B cell (primary cell): ENCODE measurements around the gene RIT2. TPM values are rescaled to one million over a fixed set of nuclear protein-coding genes. Genes with fewer than 3 reads are reported as not detected.

Experiments used
- ATAC-seq: fragments of 200-7000 bp; cut with Tn5 transposase; one replicate; pipeline ENCODE4 v1.10.0; 2021; ENCODE audit warnings: low read depth, mild to moderate bottlenecking, moderate number of reproducible peaks, moderate library complexity
- CTCF ChIA-PET: fragments of 350-600 bp; sonication (Branson Sonifier 250); formaldehyde crosslinking; loops from one replicate; lab custom pipeline; 2021; ENCODE audit warnings: antibody characterized with exemption, inconsistent platforms; lab: Charles Lee
- POLR2A ChIA-PET: fragments of 350-600 bp; sonication (Branson Sonifier 250); formaldehyde crosslinking; loops from one replicate; lab custom pipeline; 2021; ENCODE audit warnings: antibody characterized with exemption; lab: Charles Lee
- DNase-seq: peaks from one replicate; pipeline ENCODE4 v3.0.0; 2013
- H2AFZ ChIP-seq: 2 replicates; pipeline ENCODE4 v1.6.1; 2012; ENCODE audit warnings: mild to moderate bottlenecking, low read depth, low read length; ENCODE audit not compliant: insufficient read depth, poor library complexity, severe bottlenecking
- H3K27ac ChIP-seq, 2 donors: 1 replicate in 1 of 2; 2 replicates in 1 of 2; pipeline ENCODE4 v1.5.1; 2012 to 2013; ENCODE audit warnings: low read length in 2 of 2, mild to moderate bottlenecking in 2 of 2, moderate library complexity in 1 of 2
- H3K27me3 ChIP-seq, 4 experiments: fragments of 200-600 bp in 1 of 4; sonication (generic) in 1 of 4; replicated peaks in 1 of 4; 1 replicate in 2 of 4; 2 replicates in 2 of 4; pipeline versions ENCODE4 v1.6.1 to v1.7.0; 2013 to 2016; ENCODE audit warnings: low read length in 3 of 4, mild to moderate bottlenecking in 2 of 4, mixed read lengths in 1 of 4, moderate library complexity in 1 of 4; ENCODE audit not compliant: insufficient read depth in 4 of 4, control insufficient read depth in 3 of 4; ENCODE audit errors: control extremely low read depth in 1 of 4
- H3K36me3 ChIP-seq, 2 experiments: replicated peaks in 1 of 2; 1 replicate in 1 of 2; 2 replicates in 1 of 2; pipeline versions ENCODE4 v1.6.1 to v1.7.1; 2013; ENCODE audit warnings: low read length in 1 of 2; ENCODE audit not compliant: insufficient read depth in 2 of 2, control insufficient read depth in 1 of 2; ENCODE audit errors: control extremely low read depth in 1 of 2, extremely low read depth in 1 of 2
- H3K4me1 ChIP-seq, 2 donors: fragments of 200-600 bp in 1 of 2; sonication (generic) in 1 of 2; 1 replicate in 1 of 2; 2 replicates in 1 of 2; pipeline versions ENCODE4 v1.5.1 to v1.6.1; 2013 to 2017; ENCODE audit warnings: low read length in 2 of 2; ENCODE audit not compliant: control insufficient read depth in 2 of 2, insufficient read depth in 2 of 2
- H3K4me2 ChIP-seq: replicated peaks from 2 replicates; pipeline ENCODE3; 2012; ENCODE audit warnings: mild to moderate bottlenecking, low read depth, low read length; ENCODE audit not compliant: poor library complexity, severe bottlenecking
- H3K4me3 ChIP-seq, 5 experiments: fragments of 200-600 bp in 1 of 5; sonication (generic) in 1 of 5; 1 replicate in 3 of 5; 2 replicates in 2 of 5; pipeline versions ENCODE4 v1.5.1 to v1.7.0; 2011 to 2016; ENCODE audit warnings: low read length in 4 of 5, mild to moderate bottlenecking in 4 of 5, low read depth in 2 of 5, control low read depth in 1 of 5, moderate library complexity in 1 of 5; ENCODE audit not compliant: insufficient read depth in 1 of 5; ENCODE audit errors: control extremely low read depth in 1 of 5, extremely low read depth in 1 of 5
- H3K79me2 ChIP-seq: fragments of 200-600 bp; sonication (generic); one replicate; pipeline ENCODE4 v1.6.0; 2016; ENCODE audit warnings: low read length; ENCODE audit not compliant: control insufficient read depth, insufficient read depth
- H3K9ac ChIP-seq: fragments of 200-600 bp; sonication (generic); 2 replicates; pipeline ENCODE4 v1.6.1; 2017; ENCODE audit warnings: mild to moderate bottlenecking, low read length, moderate library complexity
- H3K9me3 ChIP-seq, 3 donors: one replicate each; pipeline versions ENCODE4 v1.6.1 to v1.7.1; 2013; ENCODE audit warnings: low read length in 2 of 3; ENCODE audit not compliant: control insufficient read depth in 2 of 3, insufficient read depth in 1 of 3; ENCODE audit errors: control extremely low read depth in 1 of 3
- H4K20me1 ChIP-seq: 2 replicates; pipeline ENCODE4 v1.6.0; 2012; ENCODE audit warnings: mild to moderate bottlenecking, low read length; ENCODE audit not compliant: insufficient read depth, control insufficient read depth, poor library complexity, severe bottlenecking
- H3K27ac Mint-ChIP-seq: one replicate; pipeline ENCODE4 v1.8.0; 2021; ENCODE audit warnings: mixed read lengths
- H3K27me3 Mint-ChIP-seq: one replicate; pipeline ENCODE4 v1.8.0; 2021; ENCODE audit warnings: mixed read lengths
- H3K4me1 Mint-ChIP-seq: one replicate; pipeline ENCODE4 v1.8.0; 2021; ENCODE audit warnings: mixed read lengths
- H3K4me3 Mint-ChIP-seq: one replicate; pipeline ENCODE4 v1.8.0; 2021; ENCODE audit warnings: mixed read lengths
- H3K9me3 Mint-ChIP-seq: one replicate; pipeline ENCODE4 v1.8.0; 2022; ENCODE audit warnings: mixed read lengths; ENCODE audit not compliant: insufficient read depth
- CTCF ChIP-seq: fragments of 200-600 bp; IDR thresholded peaks from one replicate; pipeline ENCODE4 v1.8.0; 2022; ENCODE audit warnings: antibody characterized with exemption, mild to moderate bottlenecking
- EZH2 ChIP-seq: IDR thresholded peaks from 2 replicates; pipeline ENCODE4 v1.6.1; 2012; ENCODE audit warnings: borderline replicate concordance, low read depth, mild to moderate bottlenecking, moderate library complexity, low read length; ENCODE audit not compliant: insufficient read depth, poor library complexity, severe bottlenecking
- WGBS: methylation state at CpG from one replicate; pipeline ENCODE4 v1.1.5; 2013; ENCODE audit warnings: missing lambda C conversion rate; ENCODE audit not compliant: insufficient coverage; 5-methylcytosine and 5-hydroxymethylcytosine counted together
- intact Hi-C: fragments of 100-400 bp; cut with micrococcal nuclease; formaldehyde crosslinking; loops from one replicate; pipeline ENCODE4 v1.10.0; 2022
- polyA plus RNA-seq: library from polyadenylated mRNA; depleted of rRNA; stranded (reverse); fragments of >200 nt; gene quantifications from 2 replicates; pipeline ENCODE4 v1.2.3, GENCODE V29; 2012
- total RNA-seq, 2 donors: library from RNA; stranded (reverse); fragments of 120-200 nt in 1 of 2; gene quantifications; 1 replicate in 1 of 2; 2 replicates in 1 of 2; pipeline versions ENCODE4 v1.2.3 to v1.2.4, GENCODE V29; 2013 to 2022

The RIT2 gene
- total and polyA plus RNA-seq, 2 donors (not counting 1 experiment from before 2014, with no cell fraction given) = not detected

DNA sequence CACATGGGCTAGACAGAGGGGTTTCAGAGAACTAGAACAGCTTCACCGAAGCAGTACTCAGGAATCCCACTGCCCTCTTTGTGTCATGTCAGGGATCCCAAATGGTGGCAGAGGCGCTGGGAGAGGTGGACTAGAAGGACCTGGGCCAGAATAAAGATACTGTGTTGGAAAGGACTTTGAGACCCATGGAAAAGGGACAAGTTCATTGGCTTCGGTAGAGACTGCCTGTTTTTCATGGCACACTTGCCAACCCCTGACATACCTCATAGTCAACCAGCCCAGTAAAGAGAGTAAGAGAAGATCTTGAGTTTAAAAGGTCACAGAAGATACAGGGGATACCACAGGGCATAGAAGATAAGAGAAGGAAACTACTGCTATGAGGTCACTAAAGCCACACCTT lies 381.0 kb downstream of the RIT2 start:
- no peak for TF ChIP-seq EZH2
- TF ChIP-seq CTCF = no peak
- ChIA-PET CTCF (no interaction called here), POLR2A (no interaction called here)
- Mint-ChIP-seq H3K9me3 (peaks cover 3% of the 10 kb centered on the region), H3K27ac (no peak overlapping the region), H3K4me3 (no peak overlapping the region), H3K27me3 (no peaks in the 10 kb centered on the region), H3K4me1 (no peaks in the 10 kb centered on the region)
- 75% methylated on average over 2 of the region's 3 CpGs for WGBS
- Histone ChIP-seq H3K4me1 (no peaks in the 10 kb centered on the region), H3K9ac (no peak overlapping the region), H3K4me3 (no peak overlapping the region), H3K27me3 (no peaks in the 10 kb centered on the region), H2AFZ (no peak overlapping the region), H3K4me2 (no peak overlapping the region), H3K27ac (no peak overlapping the region), H3K79me2 (no peaks in the 10 kb centered on the region), H4K20me1 (no peaks in the 10 kb centered on the region), H3K36me3 (no peaks in the 10 kb centered on the region), H3K9me3 (no peaks in the 10 kb centered on the region)
- ATAC-seq (no peak), DNase-seq (no peak)
- intact Hi-C loops = no loop called here

DNA sequence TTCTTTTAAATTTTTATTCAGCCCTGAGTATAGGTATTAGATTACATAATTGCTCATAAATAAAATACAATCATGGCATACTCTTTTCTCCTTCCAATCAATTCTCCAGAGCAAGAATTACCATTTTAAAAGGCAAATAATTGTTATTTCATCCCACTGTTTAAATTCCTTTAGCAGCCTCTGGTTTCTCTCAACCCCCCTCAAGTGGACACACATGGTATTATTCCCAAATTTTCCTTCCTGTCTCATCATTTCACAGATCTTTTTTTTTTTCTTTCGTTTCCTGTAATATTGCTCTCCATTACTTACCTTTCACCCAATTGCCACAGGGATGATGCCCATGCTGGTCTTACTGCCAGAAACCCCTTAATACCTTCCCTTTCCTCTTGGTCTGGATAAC lies 385.2 kb downstream of the RIT2 start:
- POLR2A ChIA-PET = no interaction called here
- Mint-ChIP-seq H3K9me3 (peaks cover 3% of the 10 kb centered on the region), H3K4me3 (no peak overlapping the region), H3K27me3 (no peaks in the 10 kb centered on the region), H3K4me1 (no peaks in the 10 kb centered on the region), H3K27ac (no peak overlapping the region)
- TF ChIP-seq CTCF (no peak), EZH2 (no peak)
- ATAC-seq (no peak), DNase-seq (no peak)
- Histone ChIP-seq H3K4me1 (no peaks in the 10 kb centered on the region), H3K4me2 (no peak overlapping the region), H3K4me3 (no peak overlapping the region), H3K79me2 (no peaks in the 10 kb centered on the region), H4K20me1 (no peaks in the 10 kb centered on the region), H3K27ac (no peak overlapping the region), H3K9me3 (no peaks in the 10 kb centered on the region), H2AFZ (no peak overlapping the region), H3K36me3 (no peaks in the 10 kb centered on the region), H3K27me3 (no peaks in the 10 kb centered on the region), H3K9ac (no peak overlapping the region)
- intact Hi-C loops = no loop called here
- CTCF ChIA-PET = no interaction called here
- WGBS = 100% methylated on average over 1 of the region's 1 CpG
